Measurements from ENCODE around the gene ERAP2.
A peak's percentile ranks its signal among the peaks of the same experiment; 100 is the strongest.
"Not testable (repeated sequence)": the region's sequence is repeated elsewhere in the genome, so short reads cannot be mapped to it uniquely, and the experiment has no call there.

Gene ERAP2

DNA sequence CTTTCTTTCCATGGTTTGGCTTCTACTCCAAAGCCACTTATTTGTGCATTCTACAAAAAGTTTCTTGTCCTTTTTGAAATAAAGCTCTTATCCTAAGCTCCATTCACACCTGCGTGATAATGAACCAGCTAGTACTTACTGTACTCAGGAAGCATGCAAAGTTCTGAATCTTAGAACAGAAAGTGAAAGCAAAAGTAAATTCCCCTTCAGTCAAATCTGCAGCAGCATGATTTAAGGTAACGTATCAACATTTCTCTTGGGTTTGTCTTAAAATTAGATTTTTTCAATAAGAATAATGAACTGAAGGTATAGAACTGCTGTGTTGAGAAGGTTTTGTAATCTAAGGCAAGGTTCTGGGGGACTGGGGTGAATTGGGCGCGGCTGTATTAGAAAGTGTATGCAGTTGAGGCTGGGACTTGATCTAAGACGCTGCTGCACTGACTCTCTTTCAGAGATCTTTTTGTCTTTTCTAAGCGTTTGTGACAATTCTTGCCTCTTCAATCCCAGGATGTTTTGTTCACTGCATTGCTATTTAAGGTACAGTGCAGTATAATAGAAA, at the start of gene ERAP2:
Gene ERAP2, plus strand, starts transcription at position 209 of the 559 bp plus-strand sequence. CDS start 3,186 bp downstream, outside the sequence.
- DNase-seq (ENCODE audit: low spot score) = peak; percentile 39

- no peak for DNase-seq (ENCODE audit: low spot score)
These were observed 47.0 kb upstream of the ERAP2 start for GRCh38 chr5:96829297-96829696.

DNA sequence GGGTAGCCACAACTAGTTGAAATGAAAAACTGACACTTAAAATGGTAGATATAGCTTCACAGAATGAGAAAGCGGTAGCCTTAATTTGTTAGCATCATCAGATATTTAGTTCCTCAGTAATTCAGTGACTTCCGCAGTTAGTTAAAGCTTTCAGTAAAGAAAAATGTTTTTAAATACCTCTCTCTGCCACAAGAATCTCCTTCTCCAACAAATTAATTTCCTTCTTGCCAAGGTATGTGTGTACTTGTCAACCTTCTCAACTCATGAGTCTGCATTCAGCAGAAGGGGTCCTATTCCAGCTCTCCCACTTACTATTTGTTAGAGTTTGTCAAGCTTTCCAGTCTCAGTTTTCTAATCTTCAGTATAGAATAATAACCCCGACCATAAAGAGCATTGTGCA, 42.3 kb upstream of the ERAP2 start:
- no peak for DNase-seq (ENCODE audit: low spot score)

- no peak for DNase-seq (ENCODE audit: low spot score)
These were observed 40.5 kb upstream of the ERAP2 start for GRCh38 chr5:96835791-96836191.

GRCh38 chr5:96836817-96837216, 39.5 kb upstream of the ERAP2 start:
- no peak for DNase-seq (ENCODE audit: low spot score)

DNA sequence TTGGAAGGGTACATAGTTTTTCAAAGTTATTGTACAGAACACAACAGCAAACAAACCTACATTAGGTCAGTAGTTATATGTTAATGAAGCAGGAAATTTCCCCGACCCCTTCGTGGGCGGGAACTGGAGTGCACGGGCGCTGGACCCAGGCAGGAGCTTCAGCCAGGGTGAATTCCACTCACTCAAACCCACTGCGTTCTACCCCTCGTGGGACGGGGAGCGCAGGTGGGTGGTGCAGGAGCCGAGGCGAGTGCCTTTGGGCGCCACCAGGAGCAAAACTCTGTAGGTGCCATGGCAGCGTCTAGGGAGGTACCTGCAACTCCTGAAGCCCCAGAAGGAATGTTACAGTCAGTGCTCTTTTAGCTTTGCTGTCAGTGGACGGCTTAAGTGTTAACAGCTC, 39.0 kb upstream of the ERAP2 start:
- DNase-seq (ENCODE audit: low spot score) = no peak

DNA sequence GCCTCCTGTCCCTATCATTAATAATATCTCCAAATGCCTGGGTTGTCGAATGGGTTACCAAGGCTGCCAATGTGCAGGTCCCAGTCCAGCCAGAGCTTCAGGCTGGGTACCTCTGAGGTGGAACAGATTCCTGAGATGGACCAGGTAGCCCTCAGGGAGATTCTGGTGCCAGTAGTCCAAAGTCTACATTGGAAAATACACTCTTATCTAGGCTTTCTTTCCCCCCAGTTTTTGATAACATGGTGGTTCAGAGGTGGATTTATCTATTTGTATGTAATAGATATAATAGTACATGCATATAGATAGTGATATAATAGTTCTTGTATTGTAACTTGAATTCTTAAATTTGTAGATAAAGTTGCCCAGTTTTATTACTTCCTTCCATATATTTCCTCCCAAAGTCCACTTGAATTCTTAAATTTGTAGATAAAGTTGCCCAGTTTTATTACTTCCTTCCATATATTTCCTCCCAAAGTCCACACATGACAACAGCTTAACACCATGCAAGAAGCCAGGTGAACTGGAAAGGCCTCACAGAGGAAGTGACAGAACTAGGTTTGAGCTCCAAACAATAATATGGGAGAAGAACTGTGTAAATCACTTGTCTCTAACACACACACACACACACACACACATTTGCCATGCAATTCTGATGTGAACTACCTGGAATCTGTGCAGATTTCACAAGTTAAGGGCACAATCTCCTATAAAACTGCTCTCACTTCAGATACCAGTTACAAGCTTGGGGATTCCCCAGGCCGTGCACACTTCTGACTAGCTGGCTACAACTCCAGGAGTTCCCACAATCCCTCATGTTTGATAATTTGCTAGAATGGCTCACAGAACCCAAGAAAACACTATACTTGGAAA, 37.9 kb upstream of the ERAP2 start:
- no peak for DNase-seq (ENCODE audit: low spot score)

DNA sequence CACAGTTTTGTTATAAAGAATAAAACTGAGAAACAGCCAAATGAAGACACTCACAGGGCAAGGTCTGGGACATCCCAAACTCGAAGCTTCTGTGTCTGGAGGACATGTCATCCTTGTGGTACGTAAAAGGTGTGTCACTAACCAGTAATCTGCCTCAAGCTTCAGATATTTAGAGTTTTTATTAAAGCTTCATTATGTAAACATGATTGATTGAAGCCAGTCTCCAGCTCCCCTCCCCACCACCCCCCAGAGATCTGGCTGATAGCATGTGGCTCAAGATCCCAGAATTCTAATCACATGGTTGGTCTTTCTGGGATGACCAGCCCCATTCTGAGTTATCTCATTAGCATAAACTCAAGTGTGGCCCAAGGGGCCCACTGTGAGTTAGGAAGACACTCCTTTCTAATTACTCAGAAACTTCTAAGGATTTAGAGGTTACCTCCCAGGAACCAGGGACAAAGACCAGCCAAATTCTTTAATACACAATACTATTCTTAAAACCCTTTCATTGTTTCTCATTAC, 37.2 kb upstream of the ERAP2 start:
- no peak for DNase-seq (ENCODE audit: low spot score)

GRCh38 chr5:96841931-96842330, 34.4 kb upstream of the ERAP2 start:
- not testable (repeated sequence) for DNase-seq (ENCODE audit: low spot score)

GRCh38 chr5:96843140-96843539, 33.2 kb upstream of the ERAP2 start:
- DNase-seq (ENCODE audit: low spot score) = no peak

GRCh38 chr5:96844481-96844990, 31.8 kb upstream of the ERAP2 start:
- no peak for DNase-seq (ENCODE audit: low spot score)

DNA sequence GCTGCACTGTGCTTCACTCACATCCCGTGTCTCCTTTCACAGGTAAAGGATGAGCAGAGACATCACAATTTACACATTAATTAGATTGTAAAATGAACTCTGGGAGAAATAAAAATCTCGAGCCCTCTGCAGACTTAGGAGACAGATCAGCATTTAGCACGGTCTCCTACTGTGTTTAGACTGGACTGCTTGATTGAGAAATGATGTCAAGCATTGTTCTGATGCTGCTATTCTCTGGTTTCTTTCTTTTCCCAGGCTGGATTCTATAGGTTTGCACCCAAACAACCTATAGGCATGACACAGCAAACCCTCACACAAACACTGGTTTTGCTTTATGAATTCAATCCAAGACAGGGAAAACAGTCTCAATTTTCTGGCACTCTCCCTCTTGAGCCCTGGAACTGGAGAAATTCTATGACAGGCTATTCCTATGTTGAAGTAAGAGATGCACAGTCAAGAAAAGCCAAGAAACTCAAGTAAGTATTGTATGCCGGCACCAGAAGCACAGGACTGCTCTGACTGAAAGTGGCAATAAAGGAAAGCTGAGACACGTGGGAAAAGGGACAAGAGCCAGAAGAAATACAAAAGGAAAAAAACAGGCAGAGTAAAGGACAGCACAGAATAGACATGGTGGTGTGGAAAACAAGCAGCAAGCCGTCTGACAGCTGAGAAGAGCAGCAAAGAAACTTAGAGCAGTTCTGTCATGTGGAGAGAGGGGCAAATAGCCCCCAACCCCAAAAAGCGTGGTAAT, 24.8 kb upstream of the ERAP2 start:
- DNase-seq (ENCODE audit: low spot score) = no peak

DNA sequence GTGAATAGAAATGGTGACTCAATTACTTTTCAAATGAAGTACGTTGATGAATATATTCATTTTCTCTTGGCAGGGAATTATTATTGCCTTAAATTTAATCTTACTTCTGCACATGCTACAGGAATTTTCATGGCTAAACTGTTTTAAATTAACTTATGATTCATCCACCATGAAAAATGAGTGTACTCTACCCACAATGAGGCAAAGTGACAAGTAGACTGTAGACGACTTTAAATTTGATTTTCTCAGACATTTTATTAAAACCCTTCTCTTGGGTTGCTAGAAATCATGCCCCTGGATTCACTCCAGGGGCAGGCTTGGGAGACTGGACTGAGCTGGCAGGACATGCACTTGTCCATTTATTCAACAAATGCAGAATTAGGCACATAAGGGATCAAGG, 23.5 kb upstream of the ERAP2 start:
- DNase-seq (ENCODE audit: low spot score) = peak; percentile 38

DNA sequence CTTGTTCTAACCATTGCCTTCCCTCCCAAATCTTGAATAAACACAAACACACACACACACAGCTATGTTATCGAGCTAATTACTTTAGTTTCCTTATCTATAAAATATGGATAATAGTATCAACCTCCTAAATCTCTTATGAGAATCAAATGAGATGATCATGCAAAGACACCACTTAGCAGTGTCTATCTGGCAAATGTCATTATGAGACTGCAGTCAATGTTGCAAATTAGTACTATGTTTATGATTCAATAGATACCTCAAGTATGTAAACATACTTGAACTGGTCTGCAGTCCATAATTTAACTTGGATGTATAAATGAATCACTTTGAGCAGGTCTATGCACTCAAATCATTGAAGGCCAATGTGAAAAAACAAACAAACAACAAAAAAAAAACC, 22.2 kb upstream of the ERAP2 start:
- no peak for DNase-seq (ENCODE audit: low spot score)

DNA sequence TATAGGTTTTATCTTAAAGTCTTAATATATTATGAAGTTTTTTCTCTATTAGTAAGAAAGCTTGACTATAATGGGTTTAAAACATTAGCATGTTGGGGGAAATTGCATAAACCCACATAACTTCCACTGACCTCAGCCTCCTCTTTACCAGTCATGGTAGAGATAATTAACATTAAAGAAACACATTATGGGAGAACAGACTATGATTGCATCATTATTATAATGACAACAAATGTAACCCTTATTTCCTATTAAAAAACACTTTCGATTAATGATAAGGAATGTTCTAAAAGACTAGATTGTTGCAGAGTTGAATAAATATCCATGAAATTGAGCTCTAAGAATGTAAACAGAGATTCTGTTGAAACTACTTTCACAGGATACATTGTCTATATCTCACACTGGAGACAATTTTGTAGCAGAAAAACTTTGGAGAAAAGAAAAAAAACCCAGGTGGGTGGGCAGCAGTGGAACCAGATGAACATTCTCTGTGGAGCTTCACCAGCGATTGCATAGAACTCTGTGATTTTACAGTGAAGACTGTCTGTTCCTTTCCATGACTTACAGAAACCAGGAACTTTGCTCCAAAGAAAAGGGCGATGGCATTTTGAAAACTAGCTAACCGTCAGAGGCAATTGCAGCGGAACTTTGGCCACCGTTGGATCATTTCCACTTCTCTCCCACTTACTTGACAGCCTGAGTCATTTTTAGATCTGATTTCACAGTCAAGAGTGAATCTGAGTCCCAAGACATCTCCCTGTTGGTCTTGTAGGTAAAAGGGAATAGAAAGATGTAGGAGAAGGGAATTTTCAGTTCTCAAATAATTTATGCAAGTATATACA, 21.0 kb upstream of the ERAP2 start:
- DNase-seq (ENCODE audit: low spot score) = peak; percentile 26

DNA sequence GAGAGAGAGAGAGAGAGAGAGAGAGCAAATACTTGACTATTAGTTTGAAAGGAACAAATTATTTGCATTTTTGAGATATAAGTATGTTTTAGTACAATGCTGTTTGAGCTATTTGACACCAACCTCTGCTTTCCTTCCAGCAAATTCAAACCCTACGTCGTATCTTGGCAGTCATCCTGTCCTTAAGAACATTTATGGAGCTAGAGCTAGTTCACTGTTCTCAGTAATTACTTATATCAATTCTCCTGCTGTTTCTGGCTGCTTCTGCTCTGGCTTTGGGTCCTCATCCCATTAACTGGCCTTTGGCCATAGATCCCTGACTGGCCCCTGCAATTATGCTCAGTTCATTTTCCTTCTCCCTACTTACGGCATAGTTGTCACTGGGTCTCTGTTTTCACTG, 19.9 kb upstream of the ERAP2 start:
- DNase-seq (ENCODE audit: low spot score) = no peak

GRCh38 chr5:96857454-96857853, 18.8 kb upstream of the ERAP2 start:
- DNase-seq (ENCODE audit: low spot score) = no peak

- no peak for DNase-seq (ENCODE audit: low spot score)
These were observed 18.4 kb upstream of the ERAP2 start for GRCh38 chr5:96857924-96858323.

- no peak for DNase-seq (ENCODE audit: low spot score)
These were observed 16.9 kb upstream of the ERAP2 start for GRCh38 chr5:96859375-96859774.

DNA sequence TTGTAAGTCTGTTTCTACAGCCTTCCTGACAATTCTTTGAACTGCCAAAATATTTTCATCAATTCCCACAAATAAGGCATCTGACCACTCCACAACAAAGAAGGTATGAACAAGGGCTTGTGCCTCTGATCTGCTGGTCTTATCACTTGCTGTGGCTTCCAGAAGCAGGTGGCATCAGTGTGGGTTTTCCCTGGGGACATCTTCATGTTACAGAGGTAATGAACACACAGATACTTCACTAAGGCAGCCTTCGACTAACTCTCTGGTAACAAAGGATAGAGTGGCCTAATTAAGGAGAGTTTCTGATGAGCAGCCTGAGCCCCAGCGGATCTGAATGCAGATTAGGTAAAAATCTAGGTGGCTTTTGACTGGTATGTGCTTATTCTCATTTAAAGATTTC, 15.2 kb upstream of the ERAP2 start:
- no peak for DNase-seq (ENCODE audit: low spot score)

DNA sequence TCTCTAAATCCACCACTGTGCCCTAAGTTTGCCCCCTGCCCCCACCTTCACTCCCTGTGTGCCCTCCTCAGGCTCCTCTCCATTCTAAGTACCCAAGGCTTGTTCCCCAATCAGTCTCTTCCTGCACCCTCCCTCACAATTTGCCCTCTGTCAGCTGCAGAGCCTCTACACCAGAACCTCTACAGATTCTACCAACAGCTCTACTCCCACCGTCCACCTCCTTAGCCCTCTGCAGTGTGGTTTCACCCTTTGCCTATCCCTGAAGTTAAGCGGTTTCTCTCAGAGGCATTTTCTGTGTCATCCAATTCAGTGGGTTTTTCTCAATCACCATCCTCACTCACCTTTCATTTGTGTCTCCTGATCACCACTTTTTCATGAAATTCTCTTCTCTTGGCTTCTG, 13.2 kb upstream of the ERAP2 start:
- no peak for DNase-seq (ENCODE audit: low spot score)

Data from GM03348 (cell line).